Stimulated activated CD4-positive, alpha-beta T cell treated with anti-CD3 and anti-CD28 coated beads, TNF-alpha, amount 100 ng/mL, for 24 hours (primary cell): ENCODE data around the gene ZNF500.
"Not testable (repeated sequence)": the region's sequence is repeated elsewhere in the genome, so short reads cannot be mapped to it uniquely, and the experiment has no call there.

ENCODE experiments used
- DNase-seq, 3 experiments: peaks; one replicate each; pipeline ENCODE4 v3.0.0-alpha.2; 2020; ENCODE audit warnings: low read depth in 3 of 3

Gene ZNF500

GRCh38 chr16:4745274-4745569, 21.7 kb downstream of the ZNF500 start:
- no peak for DNase-seq

GRCh38 chr16:4744555-4745273, 22.2 kb downstream of the ZNF500 start:
- no peak for DNase-seq

- no peak for DNase-seq
Measured at GRCh38 chr16:4743226-4743878, 23.6 kb downstream of the ZNF500 start.

- not testable (repeated sequence) for DNase-seq
Measured at GRCh38 chr16:4738370-4738769, 28.6 kb downstream of the ZNF500 start.

- no peak for DNase-seq
Measured at GRCh38 chr16:4737545-4737944, 29.4 kb downstream of the ZNF500 start.

- DNase-seq: no peak
Measured at GRCh38 chr16:4736546-4736945, 30.4 kb downstream of the ZNF500 start.

- peak; percentile 83 to 95 (median 86) for DNase-seq
Measured at GRCh38 chr16:4734730-4735535, 32.0 kb downstream of the ZNF500 start.

- peak; percentile 65 to 83 (median 67) for DNase-seq
Measured at GRCh38 chr16:4734063-4734729, 32.8 kb downstream of the ZNF500 start, which contains the start of the genes ANKS3 and DNAAF8. ANKS3 (minus strand) TSS chr16:4734271; CDS start chr16:4730149, 4,122 bp downstream. DNAAF8 (plus strand) TSS chr16:4734537; CDS start chr16:4736515, 1,978 bp downstream.

- DNase-seq: peak in 1 of 3 experiments; percentile 21
Measured at GRCh38 chr16:4733747-4734062, 33.3 kb downstream of the ZNF500 start.

- DNase-seq: no peak
Measured at GRCh38 chr16:4733211-4733742, 33.7 kb downstream of the ZNF500 start.

GRCh38 chr16:4729876-4730275, 37.1 kb downstream of the ZNF500 start:
- DNase-seq: no peak

- DNase-seq: no peak
Measured at GRCh38 chr16:4728676-4729075, 38.3 kb downstream of the ZNF500 start.

GRCh38 chr16:4726616-4727015, 40.3 kb downstream of the ZNF500 start:
- DNase-seq: no peak

- DNase-seq: no peak
Measured at GRCh38 chr16:4724661-4725270, 42.2 kb downstream of the ZNF500 start.

GRCh38 chr16:4723071-4723767, 43.7 kb downstream of the ZNF500 start:
- DNase-seq: no peak

GRCh38 chr16:4718466-4718865, 48.5 kb downstream of the ZNF500 start:
- DNase-seq: no peak

GRCh38 chr16:4714996-4715395, 52.0 kb downstream of the ZNF500 start:
- DNase-seq: no peak

- DNase-seq: no peak
Measured at GRCh38 chr16:4713663-4714501, 53.1 kb downstream of the ZNF500 start.

GRCh38 chr16:4709481-4709880, 57.5 kb downstream of the ZNF500 start:
- DNase-seq: no peak

- no peak for DNase-seq
Measured at GRCh38 chr16:4706871-4707270, 60.1 kb downstream of the ZNF500 start.
